ENCODE results near the gene TCF4. TPM values are rescaled to one million over a fixed set of nuclear protein-coding genes. Genes with fewer than 3 reads are reported as not detected.

Gene TCF4
- total and polyA plus RNA-seq, 2 donors (not counting 3 experiments of a cell fraction or from before 2014, with no cell fraction given) = 183 to 390 TPM

- ChIA-PET CTCF (no interaction called here), POLR2A (no interaction called here)
- dilution Hi-C loops (cut with MboI; ENCODE audit: extremely low pct_ligation_motif_present, low sequenced_read_pairs) = no loop called here
- Histone ChIP-seq H3K4me2 (ENCODE audit: insufficient read depth, low read length) (no peak overlapping the region), H3K27ac (ENCODE audit: insufficient read depth, low read depth, low read length) (no peak overlapping the region), H3K9me3 (replicated peaks; ENCODE audit: control insufficient read depth, insufficient read depth, low read length) (no peaks in the 10 kb centered on the region), H3K4me1 (ENCODE audit: control insufficient read depth, extremely low read depth, insufficient read depth, low read length) (no peaks in the 10 kb centered on the region), H3K4me3 (replicated peaks in 1 of 3; ENCODE audit: insufficient read depth in 1 of 3, low read depth in 1 of 3, low read length in 3 of 3) (no peak overlapping the region), H3K79me2 (ENCODE audit: control insufficient read depth, insufficient read depth, low read length) (peaks cover 59% of the 10 kb centered on the region), H3K36me3 (ENCODE audit: control insufficient read depth in 2 of 2, extremely low read depth in 1 of 2, insufficient read depth in 2 of 2, low read length in 2 of 2) (peaks cover 0 to 2% of the 10 kb centered on the region in 2 experiments), H3K9ac (replicated peaks; ENCODE audit: extremely low read depth, insufficient read depth, low read length) (no peak overlapping the region), H3K27me3 (ENCODE audit: control insufficient read depth in 2 of 2, insufficient read depth in 2 of 2, low read length in 2 of 2) (no peaks in the 10 kb centered on the region), H2AFZ (ENCODE audit: low read depth, low read length) (no peak overlapping the region), H4K20me1 (replicated peaks; ENCODE audit: control insufficient read depth, extremely low read depth, insufficient read depth, low read length) (peaks cover 9% of the 10 kb centered on the region), H3K9me1 (replicated peaks; ENCODE audit: control insufficient read depth, extremely low read depth, insufficient read depth, low read length) (no peaks in the 10 kb centered on the region)
- intact Hi-C loops (cut with micrococcal nuclease) = no loop called here
- BruUV-seq (replicated peaks) = no TSS peak
- no peak for DNase-seq (ENCODE audit: low read depth, low spot score)
- FAIRE-seq = no peak
- TF ChIP-seq POLR2AphosphoS5 (IDR thresholded peaks at IDR 0.05; ENCODE audit: insufficient read depth, low read depth, low read length) (no peak), JUN (IDR thresholded peaks at IDR 0.05; ENCODE audit: borderline replicate concordance, insufficient read depth, insufficient read length, low read depth) (no peak)
Measured at GRCh38 chr18:55559739-55560138, 28.3 kb downstream of the TCF4 start.

GRCh38 chr18:55557211-55557610 lies 30.8 kb downstream of the TCF4 start:
- Histone ChIP-seq H4K20me1 (replicated peaks; ENCODE audit: control insufficient read depth, extremely low read depth, insufficient read depth, low read length) (peaks cover 6% of the 10 kb centered on the region), H3K9me3 (replicated peaks; ENCODE audit: control insufficient read depth, insufficient read depth, low read length) (no peaks in the 10 kb centered on the region), H3K36me3 (ENCODE audit: control insufficient read depth in 2 of 2, extremely low read depth in 1 of 2, insufficient read depth in 2 of 2, low read length in 2 of 2) (peaks cover 0 to 2% of the 10 kb centered on the region in 2 experiments), H3K9ac (replicated peaks; ENCODE audit: extremely low read depth, insufficient read depth, low read length) (no peak overlapping the region), H3K4me2 (ENCODE audit: insufficient read depth, low read length) (no peak overlapping the region), H3K27ac (ENCODE audit: insufficient read depth, low read depth, low read length) (no peak overlapping the region), H3K4me3 (replicated peaks in 1 of 3; ENCODE audit: insufficient read depth in 1 of 3, low read depth in 1 of 3, low read length in 3 of 3) (no peak overlapping the region), H3K4me1 (ENCODE audit: control insufficient read depth, extremely low read depth, insufficient read depth, low read length) (no peaks in the 10 kb centered on the region), H3K79me2 (ENCODE audit: control insufficient read depth, insufficient read depth, low read length) (peaks cover 46% of the 10 kb centered on the region), H2AFZ (ENCODE audit: low read depth, low read length) (no peak overlapping the region), H3K9me1 (replicated peaks; ENCODE audit: control insufficient read depth, extremely low read depth, insufficient read depth, low read length) (no peaks in the 10 kb centered on the region), H3K27me3 (ENCODE audit: control insufficient read depth in 2 of 2, insufficient read depth in 2 of 2, low read length in 2 of 2) (no peaks in the 10 kb centered on the region)
- ChIA-PET CTCF (no interaction called here), POLR2A (no interaction called here)
- dilution Hi-C loops (cut with MboI; ENCODE audit: extremely low pct_ligation_motif_present, low sequenced_read_pairs) (no loop called here), intact Hi-C loops (cut with micrococcal nuclease) (no loop called here)
- no TSS peak for BruUV-seq (replicated peaks)
- FAIRE-seq (no peak), DNase-seq (ENCODE audit: low read depth, low spot score) (no peak)
- no peak for TF ChIP-seq GATA2 (IDR thresholded peaks at IDR 0.05; ENCODE audit: insufficient read depth, insufficient read length, low read depth, low read length)
- no peak for TF ChIP-seq POLR2AphosphoS5 (IDR thresholded peaks at IDR 0.05; ENCODE audit: insufficient read depth, low read depth, low read length)
- TF ChIP-seq CTCF (IDR thresholded peaks at IDR 0.05; ENCODE audit: extremely low read depth in 1 of 2, insufficient read depth in 1 of 2, low read depth in 1 of 2, low read length in 2 of 2) = no peak
- TF ChIP-seq POLR2A (IDR thresholded peaks at IDR 0.05; ENCODE audit: low read depth, low read length) = no peak
- no peak for TF ChIP-seq EZH2 (IDR thresholded peaks at IDR 0.05; ENCODE audit: borderline replicate concordance, low read depth, low read length, severe bottlenecking)
- no peak for TF ChIP-seq MAX (IDR thresholded peaks at IDR 0.05; ENCODE audit: insufficient read depth, insufficient read length)
- TF ChIP-seq FOS (IDR thresholded peaks at IDR 0.05; ENCODE audit: borderline replicate concordance, insufficient read depth, low read length) = no peak
- TF ChIP-seq JUN (IDR thresholded peaks at IDR 0.05; ENCODE audit: borderline replicate concordance, insufficient read depth, insufficient read length, low read depth) = no peak
- TF ChIP-seq MYC (IDR thresholded peaks at IDR 0.05; ENCODE audit: low read depth, low read length) = no peak
